PC-9 (cell line): ENCODE results near the gene ATP11B.

Experiments used
- EZH2 ChIP-seq: fragments of 200-600 bp; sonication (generic); IDR thresholded peaks from 2 replicates; pipeline ENCODE4 v1.8.0; 2017; ENCODE audit warnings: antibody characterized with exemption, low read depth
- TF ChIP-seq, protein P1 (sequence below): fragments of 200-600 bp; sonication (generic); conservative IDR thresholded peaks from 2 replicates; pipeline ENCODE4 v1.6.1; 2017; ENCODE audit warnings: mixed run types, antibody characterized with exemption, mild to moderate bottlenecking, moderate library complexity

DNA sequence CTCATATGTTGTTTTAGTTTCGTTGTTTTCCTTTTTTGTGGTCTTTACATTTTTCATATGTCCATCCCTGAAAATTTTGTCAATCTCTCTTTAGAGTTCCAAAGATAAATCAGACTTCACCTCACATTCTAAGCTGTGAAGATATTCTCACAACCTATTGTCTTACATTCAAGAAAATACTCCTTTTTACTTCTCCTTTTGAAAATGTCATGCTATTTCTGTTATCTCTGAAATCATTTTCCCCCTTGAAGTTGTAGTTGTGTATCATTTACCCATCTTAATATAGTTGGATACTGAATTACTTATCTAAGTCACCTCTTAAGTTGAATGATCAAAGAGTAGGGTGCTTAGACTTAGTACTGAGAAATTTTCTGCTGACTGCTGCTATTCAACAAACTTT lies 112.7 kb downstream of the ATP11B start:
- TF ChIP-seq, protein P1, sequence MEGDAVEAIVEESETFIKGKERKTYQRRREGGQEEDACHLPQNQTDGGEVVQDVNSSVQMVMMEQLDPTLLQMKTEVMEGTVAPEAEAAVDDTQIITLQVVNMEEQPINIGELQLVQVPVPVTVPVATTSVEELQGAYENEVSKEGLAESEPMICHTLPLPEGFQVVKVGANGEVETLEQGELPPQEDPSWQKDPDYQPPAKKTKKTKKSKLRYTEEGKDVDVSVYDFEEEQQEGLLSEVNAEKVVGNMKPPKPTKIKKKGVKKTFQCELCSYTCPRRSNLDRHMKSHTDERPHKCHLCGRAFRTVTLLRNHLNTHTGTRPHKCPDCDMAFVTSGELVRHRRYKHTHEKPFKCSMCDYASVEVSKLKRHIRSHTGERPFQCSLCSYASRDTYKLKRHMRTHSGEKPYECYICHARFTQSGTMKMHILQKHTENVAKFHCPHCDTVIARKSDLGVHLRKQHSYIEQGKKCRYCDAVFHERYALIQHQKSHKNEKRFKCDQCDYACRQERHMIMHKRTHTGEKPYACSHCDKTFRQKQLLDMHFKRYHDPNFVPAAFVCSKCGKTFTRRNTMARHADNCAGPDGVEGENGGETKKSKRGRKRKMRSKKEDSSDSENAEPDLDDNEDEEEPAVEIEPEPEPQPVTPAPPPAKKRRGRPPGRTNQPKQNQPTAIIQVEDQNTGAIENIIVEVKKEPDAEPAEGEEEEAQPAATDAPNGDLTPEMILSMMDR = no peak
- TF ChIP-seq EZH2 = no peak
